Pancreas (tissue), 10 donors: ENCODE measurements around the gene ANKRD12. TPM values are rescaled to one million over a fixed set of nuclear protein-coding genes. Genes with fewer than 3 reads are reported as not detected.
A peak's percentile ranks its signal among the peaks of the same experiment; 100 is the strongest.

Source experiments
- ATAC-seq, 4 donors: fragments of 200-7000 bp; cut with Tn5 transposase; one replicate each; pipeline versions ENCODE4 v1.8.0 to v1.9.1; 2020; ENCODE audit warnings: mild to moderate bottlenecking in 4 of 4, moderate library complexity in 4 of 4
- DNase-seq, 6 donors: peaks; one replicate each; pipeline ENCODE4 v3.0.0-alpha.2; 2020
- FAIRE-seq: peaks from 2 replicates; lab custom pipeline; 2012; peaks lifted over from hg19 to GRCh38; lab: Jason Lieb, UNC
- H3K27ac ChIP-seq, 4 donors: fragments of 200-600 bp; sonication (generic); 1 replicate in 3 of 4; 2 replicates in 1 of 4; pipeline versions ENCODE4 v1.5.0 to v1.8.0; 2020
- H3K27me3 ChIP-seq, 4 donors: fragments of 200-600 bp; one replicate each; pipeline ENCODE4 v1.8.0; 2021
- H3K36me3 ChIP-seq, 3 donors: fragments of 200-600 bp; sonication (generic) in 1 of 3; one replicate each; pipeline versions ENCODE4 v1.5.0 to v1.8.0; 2020 to 2021
- H3K4me1 ChIP-seq, 3 donors: fragments of 200-600 bp; one replicate each; pipeline ENCODE4 v1.8.0; 2021
- H3K4me3 ChIP-seq, 4 donors: fragments of 200-600 bp; sonication (generic) in 2 of 4; one replicate each; pipeline versions ENCODE4 v1.5.0 to v1.8.0; 2020 to 2021
- H3K9me3 ChIP-seq, 4 donors: fragments of 200-600 bp; one replicate each; pipeline ENCODE4 v1.8.0; 2021
- CTCF ChIP-seq, 4 donors: fragments of 200-600 bp; sonication (generic) in 3 of 4; IDR thresholded peaks; one replicate each; pipeline versions ENCODE4 v1.5.0 to v1.8.0; 2021; ENCODE audit warnings: antibody characterized with exemption in 4 of 4
- WGBS, 2 donors: extraction: QIAGEN DNeasy Blood & Tissue Kit; methylation state at CpG; one replicate each; pipeline ENCODE4 v1.1.7; 2013; 5-methylcytosine and 5-hydroxymethylcytosine counted together
- intact Hi-C, 3 donors: fragments of 100-400 bp; cut with DNase I; formaldehyde crosslinking; loops; one replicate each; pipeline versions ENCODE4 v1.11.1 to v1.14.2; 2022
- polyA plus RNA-seq, 2 donors: library from polyadenylated mRNA; stranded (reverse); fragments of 200-250 nt; gene quantifications; one replicate each; pipeline ENCODE4 v1.2.3, GENCODE V29; 2013
- total RNA-seq, 6 donors: library from RNA; stranded (reverse); fragmentation: NEBNext Ultra II Directional in 4 of 6; extraction: Animal tissue kit (Norgen Biotek cat#: 25700) in 4 of 6; gene quantifications; one replicate each; pipeline versions ENCODE4 v1.2.1 to v1.2.4, GENCODE V29; 2021 to 2023
- donor health status: healthy with polysubstance abuse.
- donor health status: DM: no; HTN: no; CAD: no; lungs with moderate emphysema.
- donor health status: DM: no; HTN: no; CAD: no.
- donor health status: control.
- donor health status: control.
- donor health status: Bipolar disorder and iron deficiency.
- donor health status: DM: yes; HTN: yes; CAD: no.
- donor health status: DM: no; HTN: no; CAD: no.
- donor health status: DM: no; HTN: no; CAD: no.
- donor health status: DM: yes; HTN: yes; CAD: no.

Gene ANKRD12
- total and polyA plus RNA-seq, 8 donors = 14.5 to 51.7 (median 27.3) TPM

DNA sequence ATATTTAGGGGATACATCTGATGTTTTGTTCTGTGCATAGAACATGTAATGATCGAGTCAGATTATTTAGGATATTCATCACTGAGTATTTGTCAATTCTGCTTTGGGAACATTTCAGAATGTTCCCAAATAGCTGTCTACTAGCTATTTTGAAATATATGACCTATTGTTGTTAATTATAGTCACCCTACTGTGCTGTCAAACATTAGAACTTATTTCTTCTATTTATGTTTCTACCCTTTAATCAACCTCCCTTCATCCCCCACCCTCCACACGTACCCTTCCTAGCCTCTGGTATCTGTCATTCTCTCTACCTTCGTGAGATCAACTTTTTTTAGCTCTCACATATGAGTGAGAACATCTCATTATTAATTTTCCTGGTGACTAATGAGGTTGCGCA is 40.9 kb downstream of the ANKRD12 start:
- TF ChIP-seq CTCF (IDR thresholded peaks at IDR 0.05) = no peak
- ATAC-seq = no peak
- 85 to 87% methylated on average over 4 of the region's 4 CpGs for WGBS, 2 donors

GRCh38 chr18:9178557-9178956 is 42.0 kb downstream of the ANKRD12 start:
- Histone ChIP-seq H3K4me3 (no peak overlapping the region), H3K9me3 (no peaks in the 10 kb centered on the region), H3K27ac (no peak overlapping the region), H3K27me3 (no peaks in the 10 kb centered on the region), H3K4me1 (no peaks in the 10 kb centered on the region), H3K36me3 (no peaks in the 10 kb centered on the region)
- intact Hi-C loops = no loop called here
- DNase-seq (no peak), FAIRE-seq (peak; percentile 56), ATAC-seq (no peak)
- TF ChIP-seq CTCF (IDR thresholded peaks at IDR 0.05) = no peak
- 95 to 97% methylated on average over 1 of the region's 1 CpG for WGBS, 2 donors

More for the DNA sequence above, 40.9 kb downstream of the ANKRD12 start:
- Histone ChIP-seq H3K4me3 (no peak overlapping the region), H3K9me3 (no peaks in the 10 kb centered on the region), H3K36me3 (no peaks in the 10 kb centered on the region), H3K27me3 (no peaks in the 10 kb centered on the region), H3K27ac (no peak overlapping the region), H3K4me1 (no peaks in the 10 kb centered on the region)
- FAIRE-seq (no peak), DNase-seq (no peak)
- intact Hi-C loops = no loop called here

DNA sequence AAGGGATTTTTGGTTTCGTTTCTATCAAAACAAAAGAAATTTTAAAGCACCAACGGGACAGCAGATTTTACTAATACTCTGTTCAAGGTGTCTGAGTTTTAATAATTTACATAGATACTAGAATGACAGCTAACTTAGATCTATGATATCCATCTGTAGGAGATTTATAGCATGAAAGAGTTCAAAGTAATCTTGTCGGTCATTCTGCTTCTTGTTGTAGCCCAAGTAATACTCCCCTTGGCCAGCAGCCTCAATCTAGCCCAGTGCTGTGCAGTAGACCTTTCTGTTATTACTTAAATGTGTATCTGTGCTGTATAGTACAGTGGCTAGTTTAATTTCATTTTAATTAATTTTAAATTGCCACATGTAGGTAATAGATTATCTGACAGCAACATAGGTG is 44.7 kb downstream of the ANKRD12 start:
- TF ChIP-seq CTCF (IDR thresholded peaks at IDR 0.05) = no peak
- H3K27ac ChIP-seq = no peak overlapping the region
- H3K4me3 ChIP-seq = no peak overlapping the region
- DNase-seq (no peak), FAIRE-seq (no peak), ATAC-seq (no peak)
- H3K27me3 ChIP-seq = no peaks in the 10 kb centered on the region
- intact Hi-C loops = no loop called here
- no peaks in the 10 kb centered on the region for H3K9me3 ChIP-seq
- H3K36me3 ChIP-seq = no peaks in the 10 kb centered on the region
- WGBS, 2 donors = 92 to 94% methylated on average over 3 of the region's 3 CpGs
- peaks cover 0 to 10% (median 5%) of the 10 kb centered on the region in 3 donors for H3K4me1 ChIP-seq

DNA sequence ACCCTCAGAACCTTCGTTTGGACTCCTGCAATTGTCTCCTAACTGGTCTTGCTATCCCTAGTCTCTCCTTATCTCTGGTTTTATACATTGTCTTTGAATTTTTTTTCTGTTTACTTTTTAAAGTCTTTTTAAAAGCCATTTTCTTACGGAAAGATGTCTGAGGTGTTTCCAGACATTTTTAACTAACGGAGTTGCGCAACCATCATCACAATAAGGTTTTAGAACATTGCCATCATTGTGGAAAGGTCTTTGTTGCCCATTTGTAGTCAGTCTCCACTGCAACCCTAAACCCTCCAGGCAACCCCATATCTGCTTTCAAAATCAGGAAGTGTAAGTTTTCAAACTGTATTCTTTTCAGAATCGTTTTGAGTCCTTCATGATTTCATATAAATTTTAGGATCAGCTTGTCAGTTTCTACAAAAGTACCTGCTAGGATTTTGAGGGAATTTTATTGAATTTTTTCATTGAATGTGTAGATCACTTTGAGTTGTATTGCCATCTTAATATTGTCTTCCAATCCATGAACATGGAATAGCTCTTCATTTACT is 46.3 kb downstream of the ANKRD12 start:
- FAIRE-seq = no peak
- H3K27ac ChIP-seq = no peak overlapping the region
- no peaks in the 10 kb centered on the region for H3K27me3 ChIP-seq
- H3K4me3 ChIP-seq = no peak overlapping the region
- ATAC-seq = no peak
- 75 to 89% methylated on average over 5 of the region's 5 CpGs for whole genome bisulfite sequencing, 2 donors
- TF ChIP-seq CTCF (IDR thresholded peaks at IDR 0.05) = no peak
- intact Hi-C loops = no loop called here
- no peak for DNase-seq
- peaks cover 0 to 10% (median 5%) of the 10 kb centered on the region in 3 donors for H3K4me1 ChIP-seq
- no peaks in the 10 kb centered on the region for H3K9me3 ChIP-seq
- no peaks in the 10 kb centered on the region for H3K36me3 ChIP-seq

- Histone ChIP-seq H3K27ac (no peak overlapping the region), H3K9me3 (no peaks in the 10 kb centered on the region), H3K4me3 (no peak overlapping the region), H3K4me1 (peaks cover 0 to 10% (median 5%) of the 10 kb centered on the region in 3 donors), H3K36me3 (peaks cover 0 to 4% (median 0%) of the 10 kb centered on the region in 3 donors), H3K27me3 (no peaks in the 10 kb centered on the region)
- intact Hi-C loops = no loop called here
- DNase-seq (no peak), FAIRE-seq (no peak), ATAC-seq (peak in 1 of 4 donors; percentile 15)
- no peak for TF ChIP-seq CTCF (IDR thresholded peaks at IDR 0.05)
- 85 to 89% methylated on average over 4 of the region's 4 CpGs for WGBS, 2 donors
These were observed 48.5 kb downstream of the ANKRD12 start for GRCh38 chr18:9184998-9185613.
